Dendritic cell treated with granulocyte-macrophage colony-stimulating factor and Interleukin-4, amounts not matched to agents 40 ng/mL and 50 ng/mL, for 4 days (primary cell): Measurements from ENCODE around the gene RPS16.
"Not testable (repeated sequence)": the region's sequence is repeated elsewhere in the genome, so short reads cannot be mapped to it uniquely, and the experiment has no call there.

Experiments
- H3K27ac Mint-ChIP-seq: one replicate; pipeline ENCODE4 v1.8.0; 2022; ENCODE audit warnings: mild to moderate bottlenecking, mixed read lengths
- H3K27me3 Mint-ChIP-seq: one replicate; pipeline ENCODE4 v1.8.0; 2022; ENCODE audit warnings: mild to moderate bottlenecking, mixed read lengths
- H3K36me3 Mint-ChIP-seq: one replicate; pipeline ENCODE4 v1.8.0; 2022; ENCODE audit warnings: low read depth, mixed read lengths
- H3K4me1 Mint-ChIP-seq: one replicate; pipeline ENCODE4 v1.8.0; 2022; ENCODE audit warnings: low read depth, mixed read lengths
- H3K4me3 Mint-ChIP-seq: one replicate; pipeline ENCODE4 v1.8.0; 2022; ENCODE audit warnings: mild to moderate bottlenecking, moderate library complexity, mixed read lengths
- H3K9me3 Mint-ChIP-seq: one replicate; pipeline ENCODE4 v1.8.0; 2022; ENCODE audit warnings: mixed read lengths
- intact Hi-C: fragments of 100-400 bp; cut with micrococcal nuclease; formaldehyde crosslinking; loops from one replicate; pipeline ENCODE4 v1.15.0; 2022

The RPS16 gene

DNA sequence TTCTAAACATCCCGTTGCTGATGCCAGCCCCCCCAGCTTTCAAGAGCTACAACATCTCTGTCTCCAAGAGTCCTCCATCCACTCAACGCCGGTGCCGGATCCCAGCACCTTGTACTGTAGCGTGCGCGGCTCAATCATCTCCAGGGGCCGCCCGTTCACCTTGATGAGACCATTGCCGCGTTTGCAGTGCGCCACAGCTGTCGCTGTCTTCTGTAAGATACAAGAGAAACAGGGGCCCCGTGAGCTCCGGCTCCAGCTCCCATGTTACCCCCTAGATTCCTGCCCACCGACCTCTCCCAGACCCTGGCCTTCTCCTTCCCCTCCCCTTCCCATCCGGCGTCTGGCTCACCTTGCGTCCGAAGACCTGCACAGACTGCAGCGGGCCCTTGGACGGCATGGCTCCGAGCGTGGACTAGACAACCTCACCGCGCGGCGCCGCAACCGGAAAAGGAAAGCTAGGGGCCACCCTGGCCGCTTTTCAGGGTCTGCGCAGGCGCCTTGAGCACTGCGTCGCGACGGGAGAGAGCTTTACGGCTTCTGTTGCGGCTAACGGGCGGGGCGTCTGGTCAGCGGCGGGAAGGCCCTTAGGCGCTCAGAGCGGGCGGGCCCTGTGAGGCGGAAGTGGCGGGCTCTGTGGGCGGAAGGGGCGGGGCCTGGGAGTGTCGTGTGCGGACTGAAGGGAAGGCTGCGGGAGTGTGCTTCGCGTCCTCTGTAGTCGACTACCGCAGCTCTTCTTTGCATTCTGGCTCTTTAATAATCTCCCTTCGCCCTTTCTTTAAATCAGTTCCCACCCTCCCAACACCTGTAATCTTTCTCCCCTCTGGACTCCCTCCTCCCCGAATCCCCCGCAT is at the start of gene RPS16:
Gene RPS16 (minus strand): TSS at position 451 of the 851 bp plus-strand sequence. CDS start 54 bp downstream, at position 397.
- H3K4me1 Mint-ChIP-seq = peaks cover 48% of the 10 kb centered on the region
- H3K27ac Mint-ChIP-seq = peak within 1 kb of the TSS; percentile 95
- H3K9me3 Mint-ChIP-seq = no peaks in the 10 kb centered on the region
- H3K4me3 Mint-ChIP-seq = peak within 1 kb of the TSS; percentile 97
- intact Hi-C loops = loop anchor here (1.0 to 5.0 kb wide), 2 partner anchors 10 to 93 kb away; partner anchors contain the start of genes SAMD4B and SUPT5H
- H3K27me3 Mint-ChIP-seq = peaks cover 9% of the 10 kb centered on the region
- H3K36me3 Mint-ChIP-seq = peaks cover 40% of the 10 kb centered on the region

DNA sequence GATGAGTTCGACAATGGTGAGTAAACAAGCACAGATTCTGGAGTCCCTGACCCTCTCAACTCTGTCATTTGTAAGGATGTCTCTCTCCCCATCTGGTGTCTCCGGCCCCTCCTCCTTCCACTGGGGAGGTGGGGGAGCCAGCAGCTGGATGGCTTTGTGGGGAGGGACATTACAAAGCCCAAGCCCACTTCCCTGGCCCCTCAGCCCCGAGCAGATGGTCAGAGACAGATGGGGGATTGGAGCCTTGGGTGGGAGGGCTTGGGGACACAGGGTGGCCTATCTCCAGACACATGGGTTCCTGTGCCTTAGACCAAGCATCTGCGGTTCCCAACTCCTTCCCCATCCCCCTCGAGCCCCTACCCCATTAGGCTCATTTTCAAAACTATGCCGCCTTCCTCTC is 47.4 kb upstream of the RPS16 start:
- peaks cover 52% of the 10 kb centered on the region for H3K36me3 Mint-ChIP-seq
- intact Hi-C loops = no loop called here
- no peak overlapping the region for H3K4me3 Mint-ChIP-seq
- no peaks in the 10 kb centered on the region for H3K9me3 Mint-ChIP-seq
- no peaks in the 10 kb centered on the region for H3K27me3 Mint-ChIP-seq
- peaks cover 25% of the 10 kb centered on the region for H3K4me1 Mint-ChIP-seq
- no peak overlapping the region for H3K27ac Mint-ChIP-seq

DNA sequence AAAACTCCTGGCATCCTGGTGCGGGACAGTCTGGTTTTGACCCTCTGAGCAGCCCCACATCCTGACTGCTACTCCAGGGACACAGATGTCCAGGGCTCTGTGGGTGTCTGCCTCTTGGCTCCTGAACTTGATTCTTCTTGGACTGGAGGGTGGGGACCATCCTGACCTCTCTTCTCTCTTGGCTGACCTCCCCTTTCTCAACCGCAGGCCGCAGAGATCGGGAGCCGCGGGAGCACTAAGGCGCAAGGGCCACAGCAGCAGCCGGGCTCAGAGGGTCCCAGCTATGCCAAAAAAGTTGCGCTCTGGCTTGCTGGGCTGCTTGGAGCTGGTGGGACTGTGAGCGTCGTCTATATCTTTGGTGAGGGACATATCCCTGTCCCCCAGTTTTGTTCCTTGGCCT is 45.9 kb upstream of the RPS16 start:
- no peaks in the 10 kb centered on the region for H3K9me3 Mint-ChIP-seq
- peak overlapping the region; percentile 92 for H3K27ac Mint-ChIP-seq
- peak overlapping the region; percentile 87 for H3K4me3 Mint-ChIP-seq
- peaks cover 25% of the 10 kb centered on the region for H3K4me1 Mint-ChIP-seq
- no peaks in the 10 kb centered on the region for H3K27me3 Mint-ChIP-seq
- intact Hi-C loops = no loop called here
- peaks cover 49% of the 10 kb centered on the region for H3K36me3 Mint-ChIP-seq

DNA sequence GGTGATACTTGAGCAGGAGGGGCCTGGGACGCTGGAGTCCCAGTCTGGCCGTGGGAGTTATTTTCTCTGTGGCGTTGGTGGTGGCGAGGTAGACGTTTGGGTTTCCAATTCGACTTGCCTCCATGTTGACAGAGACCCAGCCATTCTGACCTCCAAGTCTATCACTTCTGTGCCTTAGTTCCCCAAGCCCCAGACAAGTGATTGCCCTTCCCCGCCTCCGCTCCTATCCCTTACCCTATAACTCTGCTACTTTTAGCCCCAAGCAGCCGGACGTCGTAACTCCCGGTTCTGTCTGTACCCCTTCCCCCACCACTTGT is 45.4 kb upstream of the RPS16 start:
- no peaks in the 10 kb centered on the region for H3K27me3 Mint-ChIP-seq
- intact Hi-C loops = no loop called here
- no peaks in the 10 kb centered on the region for H3K9me3 Mint-ChIP-seq
- peak overlapping the region; percentile 87 for H3K4me3 Mint-ChIP-seq
- H3K36me3 Mint-ChIP-seq = peaks cover 49% of the 10 kb centered on the region
- peak overlapping the region; percentile 92 for H3K27ac Mint-ChIP-seq
- H3K4me1 Mint-ChIP-seq = peaks cover 25% of the 10 kb centered on the region

DNA sequence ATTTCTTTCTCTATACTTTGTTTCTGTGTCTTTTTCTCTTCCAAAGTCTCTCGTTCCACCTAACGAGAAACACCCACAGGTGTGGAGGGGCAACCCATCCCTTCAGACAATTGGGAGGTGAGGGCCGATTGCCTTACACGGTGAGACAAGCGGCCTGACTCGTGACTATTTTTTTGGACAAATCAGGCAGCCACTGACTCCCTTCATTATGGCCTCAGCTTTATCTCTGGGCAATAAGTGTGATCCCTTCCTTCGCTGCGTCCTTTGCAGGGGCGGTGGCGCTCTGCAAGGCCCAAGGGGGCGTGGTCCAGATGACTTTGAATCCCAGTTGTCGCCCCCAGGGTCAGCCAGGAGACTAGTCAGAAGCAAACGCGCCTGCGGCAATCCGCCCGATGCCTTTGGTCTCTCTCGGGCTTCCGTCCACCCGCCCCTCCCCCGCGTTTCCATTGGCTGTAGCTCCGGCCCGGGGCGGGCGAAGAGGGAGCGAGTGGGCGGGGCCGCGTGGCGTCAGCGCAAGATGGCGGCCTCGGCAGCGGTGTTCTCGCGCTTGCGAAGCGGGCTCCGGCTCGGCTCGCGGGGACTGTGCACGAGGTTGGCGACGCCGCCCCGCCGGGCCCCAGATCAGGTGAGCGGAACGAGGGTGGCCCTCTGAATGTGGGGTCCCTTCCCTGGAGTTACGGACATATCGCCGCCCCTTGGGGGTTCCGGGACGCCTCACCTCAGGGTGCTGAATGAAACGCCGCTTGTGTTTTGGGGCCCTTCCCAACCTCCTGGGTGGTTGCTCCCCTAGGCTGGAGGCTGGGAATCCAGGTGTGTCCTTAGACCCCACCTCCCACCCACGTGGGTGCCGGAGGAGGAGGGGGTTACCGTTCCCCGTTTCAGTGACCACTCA is 44.8 kb upstream of the RPS16 start, which contains the start of gene TIMM50:
Gene TIMM50 (plus strand): TSS at position 502 of the 892 bp plus-strand sequence. CDS start 16 bp downstream, at position 518.
- Mint-ChIP-seq H3K36me3 (peaks cover 49% of the 10 kb centered on the region), H3K27me3 (no peaks in the 10 kb centered on the region), H3K4me3 (peak within 1 kb of the TSS; percentile 87), H3K27ac (peak within 1 kb of the TSS; percentile 92), H3K9me3 (no peaks in the 10 kb centered on the region), H3K4me1 (peaks cover 25% of the 10 kb centered on the region)
- intact Hi-C loops = loop anchor here (1.0 kb wide), 1 partner anchor 35 kb away; the partner anchor contains the start of gene SUPT5H

DNA sequence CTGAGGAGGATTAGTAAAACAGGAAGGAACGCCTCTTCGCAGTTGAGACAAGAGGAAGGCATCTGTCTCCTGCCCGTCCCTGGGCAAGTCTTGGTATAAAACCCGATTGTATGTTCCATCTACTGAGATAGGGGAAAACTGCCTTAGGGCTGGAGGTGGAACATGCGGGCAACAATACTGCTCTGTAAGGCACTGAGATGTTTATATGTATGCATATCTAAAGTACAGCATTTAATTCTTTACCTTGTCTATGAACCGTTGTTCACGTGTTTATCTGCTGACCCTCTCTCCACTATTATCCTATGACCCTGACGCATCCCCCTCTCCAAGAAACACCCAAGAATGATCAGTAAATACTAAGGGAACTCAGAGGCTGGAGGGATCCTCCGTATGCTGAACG is 44.2 kb upstream of the RPS16 start:
- Mint-ChIP-seq H3K4me3 (peak overlapping the region; percentile 87), H3K27me3 (no peaks in the 10 kb centered on the region), H3K36me3 (peaks cover 49% of the 10 kb centered on the region), H3K27ac (peak overlapping the region; percentile 92), H3K9me3 (no peaks in the 10 kb centered on the region), H3K4me1 (peaks cover 25% of the 10 kb centered on the region)
- intact Hi-C loops = loop anchor here (1.0 kb wide), 1 partner anchor 35 kb away; the partner anchor contains the start of gene SUPT5H

DNA sequence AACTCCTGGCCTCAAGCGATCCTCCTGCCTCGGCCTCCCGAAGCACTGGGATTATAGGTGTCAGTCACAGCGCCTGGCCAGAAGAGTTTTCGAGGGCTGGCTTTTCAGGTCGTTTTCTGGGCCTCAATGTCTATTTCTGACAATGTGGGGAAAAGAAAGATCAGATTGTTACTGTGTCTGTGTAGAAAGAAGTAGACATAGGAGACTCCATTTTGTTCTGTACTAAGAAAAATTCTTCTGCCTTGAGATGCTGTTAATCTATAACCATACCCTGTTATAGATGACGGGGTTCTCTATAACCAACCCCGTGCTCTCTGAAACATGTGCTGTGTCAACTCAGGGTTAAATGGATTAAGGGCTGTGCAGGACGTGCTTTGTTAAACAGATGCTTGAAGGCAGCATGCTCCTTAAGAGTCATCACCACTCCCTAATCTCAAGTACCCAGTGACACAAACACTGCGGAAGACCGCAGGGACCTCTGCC is 43.6 kb upstream of the RPS16 start:
- Mint-ChIP-seq H3K4me3 (peak overlapping the region; percentile 87), H3K36me3 (peaks cover 55% of the 10 kb centered on the region), H3K27ac (peak overlapping the region; percentile 92), H3K4me1 (peaks cover 25% of the 10 kb centered on the region)
- H3K9me3 Mint-ChIP-seq, H3K27me3 Mint-ChIP-seq, intact Hi-C loops: not testable (repeated sequence)

DNA sequence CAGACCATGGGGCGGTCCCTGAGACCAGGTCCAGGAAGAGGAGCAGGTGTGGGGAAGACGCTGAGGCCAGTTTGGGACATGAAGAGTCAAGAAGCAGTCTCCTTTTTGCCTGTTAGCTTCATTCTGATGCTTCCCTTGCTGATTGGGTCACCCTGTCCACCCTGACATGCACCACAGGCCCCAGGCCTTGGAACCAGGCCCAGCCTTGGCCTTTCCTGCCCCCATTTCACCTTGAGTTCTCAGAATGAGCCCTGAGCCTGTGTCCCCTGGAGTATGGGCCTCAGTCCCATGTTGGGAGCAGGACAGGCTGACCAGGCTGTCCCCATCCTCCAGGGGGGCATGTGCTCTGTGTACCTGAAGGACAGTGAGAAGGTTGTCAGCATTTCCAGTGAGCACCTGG is 40.0 kb upstream of the RPS16 start:
- intact Hi-C loops = no loop called here
- Mint-ChIP-seq H3K4me1 (peaks cover 19% of the 10 kb centered on the region), H3K27ac (no peak overlapping the region), H3K4me3 (no peak overlapping the region), H3K36me3 (peaks cover 71% of the 10 kb centered on the region), H3K27me3 (no peaks in the 10 kb centered on the region), H3K9me3 (no peaks in the 10 kb centered on the region)

DNA sequence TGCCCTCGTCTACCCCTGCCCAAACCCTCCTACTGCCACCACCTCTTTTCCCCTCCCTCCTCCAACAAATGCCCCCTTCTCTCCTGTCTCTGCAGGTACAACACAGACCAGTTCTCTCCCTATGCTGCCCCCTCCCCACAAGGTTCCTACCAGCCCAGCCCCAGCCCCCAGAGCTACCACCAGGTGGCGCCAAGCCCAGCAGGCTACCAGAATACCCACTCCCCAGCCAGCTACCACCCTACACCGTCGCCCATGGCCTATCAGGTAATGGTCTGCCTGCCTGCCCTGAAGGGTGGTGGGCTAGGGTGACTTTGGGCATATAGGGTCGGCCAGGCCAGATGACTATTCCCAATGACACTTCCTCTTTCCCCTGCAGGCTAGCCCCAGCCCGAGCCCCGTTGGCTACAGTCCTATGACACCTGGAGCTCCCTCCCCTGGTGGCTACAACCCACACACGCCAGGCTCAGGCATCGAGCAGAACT is 38.4 kb upstream of the RPS16 start:
- Mint-ChIP-seq H3K4me3 (no peak overlapping the region), H3K27ac (no peak overlapping the region), H3K9me3 (no peaks in the 10 kb centered on the region), H3K36me3 (peaks cover 87% of the 10 kb centered on the region), H3K4me1 (peaks cover 7% of the 10 kb centered on the region), H3K27me3 (no peaks in the 10 kb centered on the region)
- intact Hi-C loops = loop anchor here (1.0 kb wide), 1 partner anchor 58 kb away; the partner anchor contains the start of gene EID2B

DNA sequence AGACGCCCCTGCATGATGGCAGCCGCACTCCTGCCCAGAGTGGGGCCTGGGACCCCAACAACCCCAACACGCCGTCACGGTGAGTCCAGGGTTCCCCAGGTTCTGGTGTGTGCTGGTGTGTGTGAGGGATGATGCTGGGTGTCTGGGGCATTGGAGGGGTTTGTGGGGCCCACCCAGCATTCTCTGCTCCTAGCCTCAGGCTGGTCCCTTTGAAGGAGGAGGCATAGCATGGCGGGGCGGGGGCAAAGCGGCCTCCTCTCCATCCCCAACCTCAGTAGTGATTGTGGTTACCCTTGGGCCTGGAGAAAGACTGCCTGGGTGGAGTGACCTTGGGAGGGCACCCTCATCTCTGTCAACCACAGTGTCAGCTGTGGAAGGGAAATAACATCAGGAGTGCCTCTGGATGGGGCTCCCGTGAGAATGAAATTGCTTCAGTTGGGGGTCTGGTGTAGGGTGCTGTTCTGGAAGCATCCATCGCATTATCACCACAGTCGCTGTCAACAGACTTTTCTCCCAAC is 37.8 kb upstream of the RPS16 start:
- intact Hi-C loops = no loop called here
- Mint-ChIP-seq H3K27me3 (no peaks in the 10 kb centered on the region), H3K27ac (no peak overlapping the region), H3K36me3 (peaks cover 94% of the 10 kb centered on the region), H3K9me3 (no peaks in the 10 kb centered on the region), H3K4me1 (peaks cover 7% of the 10 kb centered on the region), H3K4me3 (no peak overlapping the region)

DNA sequence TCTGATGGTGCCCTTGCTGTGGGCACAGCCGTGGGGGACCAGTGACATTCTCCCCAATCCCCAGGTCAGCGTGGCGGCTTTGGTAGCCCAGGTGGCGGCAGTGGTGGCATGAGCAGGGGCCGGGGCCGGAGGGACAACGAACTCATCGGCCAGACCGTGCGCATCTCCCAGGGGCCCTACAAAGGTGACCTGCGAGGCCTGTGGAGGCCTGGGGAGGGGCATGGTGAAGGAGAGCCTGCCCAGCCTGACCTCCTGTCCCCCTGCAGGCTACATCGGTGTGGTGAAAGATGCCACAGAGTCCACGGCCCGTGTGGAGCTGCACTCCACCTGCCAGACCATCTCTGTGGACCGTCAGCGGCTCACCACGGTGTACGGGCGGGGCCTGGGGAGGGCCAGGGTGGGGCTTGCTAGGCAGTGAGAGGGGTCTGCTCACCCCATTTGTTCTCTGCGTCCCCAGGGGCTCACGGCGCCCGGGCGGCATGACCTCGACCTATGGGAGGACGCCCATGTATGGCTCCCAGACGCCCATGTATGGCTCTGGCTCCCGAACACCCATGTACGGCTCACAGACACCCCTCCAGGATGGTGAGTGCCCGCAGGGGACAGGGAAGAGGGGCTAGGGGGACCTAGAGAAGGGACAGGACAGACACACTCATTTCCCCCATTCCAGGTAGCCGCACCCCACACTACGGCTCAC is 37.1 kb upstream of the RPS16 start:
- Mint-ChIP-seq H3K4me1 (peaks cover 7% of the 10 kb centered on the region), H3K4me3 (no peak overlapping the region), H3K36me3 (peaks cover 100% of the 10 kb centered on the region), H3K27me3 (no peaks in the 10 kb centered on the region), H3K27ac (no peak overlapping the region), H3K9me3 (no peaks in the 10 kb centered on the region)
- intact Hi-C loops = no loop called here

DNA sequence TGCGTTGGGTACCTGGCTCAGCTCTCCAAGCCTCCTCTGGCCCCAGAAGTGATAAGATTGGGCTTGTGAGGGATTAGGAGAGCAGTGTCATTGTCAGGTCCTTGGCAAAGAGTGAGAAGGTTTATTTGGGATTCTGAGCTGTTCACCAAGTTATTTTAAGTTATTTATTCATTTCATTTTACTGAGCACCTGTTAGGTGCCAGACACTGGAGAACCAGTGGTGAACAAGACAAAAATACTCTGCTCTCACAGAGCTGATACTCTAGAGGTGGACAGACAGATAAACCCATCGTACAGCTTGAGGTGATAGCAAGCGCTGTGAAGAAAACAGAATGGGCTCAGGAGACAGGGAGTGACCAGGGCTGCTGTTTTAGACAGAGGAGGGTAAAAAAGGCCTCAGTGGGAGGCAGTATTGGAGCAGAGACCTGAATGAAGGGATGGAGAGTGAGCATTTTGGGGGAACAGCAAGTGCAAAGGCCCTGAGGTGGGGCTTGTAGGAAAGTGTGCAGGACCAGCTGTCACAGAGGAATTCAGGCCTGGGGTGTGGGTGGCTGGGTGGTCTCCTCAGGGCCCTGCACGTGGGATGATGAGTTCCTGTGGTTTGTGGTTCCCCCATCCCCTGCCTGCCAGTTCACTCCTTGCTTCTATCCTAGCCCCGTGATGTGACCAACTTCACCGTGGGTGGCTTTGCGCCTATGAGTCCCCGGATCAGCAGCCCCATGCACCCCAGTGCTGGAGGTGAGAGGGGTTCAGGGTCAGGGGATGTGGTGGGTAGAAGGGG is 36.2 kb upstream of the RPS16 start:
- Mint-ChIP-seq H3K9me3 (no peaks in the 10 kb centered on the region), H3K4me3 (no peak overlapping the region), H3K27me3 (no peaks in the 10 kb centered on the region), H3K36me3 (peaks cover 100% of the 10 kb centered on the region), H3K4me1 (peaks cover 7% of the 10 kb centered on the region), H3K27ac (peak overlapping the region; percentile 16)
- intact Hi-C loops = no loop called here
